HFF-Myc (cell line): ENCODE measurements around the gene ERI3.

Experiments used
- DNase-seq: peaks from one replicate; pipeline ENCODE4 v3.0.0-alpha.2; 2011; ENCODE audit warnings: low read depth; ENCODE audit errors: extremely low read depth
- H3K4me3 ChIP-seq: replicated peaks from 2 replicates; pipeline ENCODE4 v1.5.1; 2011; ENCODE audit warnings: low read depth, mild to moderate bottlenecking, control low read depth, low read length
- CTCF ChIP-seq: IDR thresholded peaks from 2 replicates; pipeline ENCODE4 v1.5.1; 2012; ENCODE audit warnings: mild to moderate bottlenecking, low read depth, low read length, control low read depth; ENCODE audit errors: missing control alignments

ERI3 gene

GRCh38 chr1:44271646-44272045 lies 83.4 kb downstream of the ERI3 start:
- DNase-seq, result no peak
- TF ChIP-seq CTCF, result no peak
- no peak overlapping the region for H3K4me3 ChIP-seq

- no peak for DNase-seq
- TF ChIP-seq CTCF, result no peak
Observed at GRCh38 chr1:44270686-44271628, 84.1 kb downstream of the ERI3 start.

GRCh38 chr1:44268054-44268453 lies 87.0 kb downstream of the ERI3 start:
- DNase-seq, result no peak
- TF ChIP-seq CTCF, result no peak
- no peak overlapping the region for H3K4me3 ChIP-seq

More at GRCh38 chr1:44270686-44271628, 84.1 kb downstream of the ERI3 start:
- H3K4me3 ChIP-seq, result no peak overlapping the region

- TF ChIP-seq CTCF, result no peak
- no peak overlapping the region for H3K4me3 ChIP-seq
- DNase-seq, result no peak
Observed at GRCh38 chr1:44267438-44267837, 87.6 kb downstream of the ERI3 start.

GRCh38 chr1:44266400-44267344 lies 88.4 kb downstream of the ERI3 start:
- DNase-seq, result no peak
- no peak for TF ChIP-seq CTCF
- H3K4me3 ChIP-seq, result no peak overlapping the region

GRCh38 chr1:44265656-44266358 lies 89.2 kb downstream of the ERI3 start:
- H3K4me3 ChIP-seq, result no peak overlapping the region
- DNase-seq, result no peak
- TF ChIP-seq CTCF, result no peak
